H1 (cell line): ENCODE data around the gene MPZL3. TPM values are rescaled to one million over a fixed set of nuclear protein-coding genes. Genes with fewer than 3 reads are reported as not detected.

ENCODE experiments used
- CTCF ChIA-PET: fragments of 300-600 bp; sonication (Branson Sonifier 250); formaldehyde crosslinking; loops from one replicate; lab custom pipeline; 2021; ENCODE audit not compliant: partially characterized antibody; lab: Charles Lee
- POLR2A ChIA-PET: fragments of 300-600 bp; sonication (Branson Sonifier 250); formaldehyde crosslinking; loops from one replicate; lab custom pipeline; 2021; ENCODE audit warnings: inconsistent platforms; ENCODE audit not compliant: partially characterized antibody; lab: Charles Lee
- DNase-seq, 2 experiments: peaks; one replicate each; pipeline versions ENCODE4 v3.0.0 to v3.0.0-alpha.2; 2010 to 2022; ENCODE audit warnings: low spot score in 2 of 2, low read depth in 1 of 2, mixed read lengths in 1 of 2
- FAIRE-seq: peaks from 2 replicates; lab custom pipeline; 2011; peaks lifted over from hg19 to GRCh38; lab: Jason Lieb, UNC
- H2AFZ ChIP-seq: 2 replicates; pipeline ENCODE4 v1.8.1; 2012; ENCODE audit warnings: low read length, inconsistent platforms
- H2AK5ac ChIP-seq: 2 replicates; pipeline ENCODE4 v1.6.1; 2013; ENCODE audit warnings: low read depth, low read length
- H2BK120ac ChIP-seq: replicated peaks from 2 replicates; pipeline ENCODE3; 2013; ENCODE audit warnings: low read depth, low read length, inconsistent platforms
- H2BK12ac ChIP-seq: 2 replicates; pipeline ENCODE4 v1.6.1; 2013; ENCODE audit warnings: low read depth, low read length
- H2BK15ac ChIP-seq: 2 replicates; pipeline ENCODE4 v1.6.1; 2013; ENCODE audit warnings: low read length
- H2BK20ac ChIP-seq: 2 replicates; pipeline ENCODE4 v1.6.1; 2013; ENCODE audit warnings: low read length
- H2BK5ac ChIP-seq: 2 replicates; pipeline ENCODE4 v1.6.1; 2013; ENCODE audit warnings: low read depth, low read length
- H3K14ac ChIP-seq: 2 replicates; pipeline ENCODE4 v1.6.1; 2013; ENCODE audit warnings: inconsistent platforms; ENCODE audit not compliant: insufficient read length
- H3K18ac ChIP-seq: 2 replicates; pipeline ENCODE4 v1.6.1; 2013; ENCODE audit warnings: low read length; ENCODE audit errors: extremely low read depth
- H3K23ac ChIP-seq: 2 replicates; pipeline ENCODE4 v1.6.1; 2013; ENCODE audit warnings: inconsistent platforms; ENCODE audit not compliant: insufficient read length
- H3K23me2 ChIP-seq: 2 replicates; pipeline ENCODE4 v1.6.1; 2013; ENCODE audit warnings: low read depth, low read length
- H3K27ac ChIP-seq: 2 replicates; pipeline ENCODE4 v1.6.1; 2011; ENCODE audit warnings: low read depth, low read length, inconsistent platforms
- H3K27me3 ChIP-seq, 4 experiments: replicated peaks in 1 of 4; 1 replicate in 1 of 4; 2 replicates in 3 of 4; pipeline versions ENCODE4 v1.6.1 to v1.8.1; 2011 to 2013; ENCODE audit warnings: low read length in 3 of 4, mild to moderate bottlenecking in 3 of 4, inconsistent platforms in 2 of 4, mixed read lengths in 2 of 4, moderate library complexity in 1 of 4; ENCODE audit not compliant: control insufficient read depth in 3 of 4, insufficient read depth in 3 of 4; ENCODE audit errors: extremely low read depth in 1 of 4
- H3K36me3 ChIP-seq, 4 experiments: 2 replicates each; pipeline versions ENCODE4 v1.6.1 to v1.8.1; 2011 to 2013; ENCODE audit warnings: mild to moderate bottlenecking in 4 of 4, low read length in 3 of 4, moderate library complexity in 2 of 4, control low read depth in 1 of 4, inconsistent platforms in 1 of 4; ENCODE audit not compliant: insufficient read depth in 4 of 4, control insufficient read depth in 2 of 4
- H3K4ac ChIP-seq: replicated peaks from 2 replicates; pipeline ENCODE3; 2013; ENCODE audit warnings: low read length, low read depth, mixed read lengths, inconsistent platforms; ENCODE audit not compliant: insufficient read length
- H3K4me1 ChIP-seq, 4 experiments: replicated peaks in 1 of 4; 1 replicate in 1 of 4; 2 replicates in 3 of 4; pipeline versions ENCODE4 v1.6.1 to v1.8.1; 2011 to 2013; ENCODE audit warnings: low read length in 3 of 4, inconsistent platforms in 2 of 4, mixed read lengths in 1 of 4; ENCODE audit not compliant: insufficient read depth in 4 of 4, control insufficient read depth in 3 of 4
- H3K4me2 ChIP-seq, 2 experiments: 2 replicates each; pipeline versions ENCODE4 v1.6.1 to v1.8.1; 2011 to 2013; ENCODE audit warnings: low read depth in 2 of 2, low read length in 2 of 2, control low read depth in 1 of 2, inconsistent platforms in 1 of 2, mild to moderate bottlenecking in 1 of 2; ENCODE audit not compliant: insufficient read depth in 1 of 2
- H3K4me3 ChIP-seq, 4 experiments: fragments of 200-600, 300-600 bp in 1 of 4; sonication (generic), shearing (Covaris generic), sonication (Bioruptor Twin) in 1 of 4; 2 replicates each; pipeline versions ENCODE4 v1.5.1 to v1.8.1; 2011 to 2016; ENCODE audit warnings: low read length in 4 of 4, low read depth in 3 of 4, control low read depth in 2 of 4, inconsistent platforms in 2 of 4, mild to moderate bottlenecking in 2 of 4, mixed read lengths in 1 of 4, moderate library complexity in 1 of 4; ENCODE audit not compliant: insufficient read depth in 2 of 4; ENCODE audit errors: extremely low read depth in 1 of 4
- H3K56ac ChIP-seq: replicated peaks from 2 replicates; pipeline ENCODE3; 2013; ENCODE audit warnings: low read depth, mild to moderate bottlenecking, mixed read lengths, low read length, inconsistent platforms; ENCODE audit not compliant: insufficient read length
- H3K79me1 ChIP-seq: 2 replicates; pipeline ENCODE4 v1.6.1; 2013; ENCODE audit warnings: low read depth, low read length, control low read depth
- H3K79me2 ChIP-seq, 2 experiments: 2 replicates each; pipeline versions ENCODE4 v1.6.1 to v1.8.1; 2012 to 2013; ENCODE audit warnings: low read length in 2 of 2, mild to moderate bottlenecking in 2 of 2, inconsistent platforms in 1 of 2; ENCODE audit not compliant: insufficient read depth in 2 of 2, control insufficient read depth in 1 of 2
- H3K9ac ChIP-seq, 4 experiments: replicated peaks in 1 of 4; 1 replicate in 1 of 4; 2 replicates in 3 of 4; pipeline versions ENCODE4 v1.6.1 to v1.8.1; 2011 to 2013; ENCODE audit warnings: low read depth in 3 of 4, low read length in 3 of 4, control low read depth in 2 of 4, mild to moderate bottlenecking in 2 of 4, moderate library complexity in 2 of 4, inconsistent platforms in 1 of 4; ENCODE audit errors: extremely low read depth in 1 of 4
- H3K9me3 ChIP-seq, 2 experiments: 2 replicates each; pipeline versions ENCODE4 v1.6.1 to v1.8.1; 2012 to 2013; ENCODE audit warnings: mild to moderate bottlenecking in 2 of 2, moderate library complexity in 2 of 2, control low read depth in 1 of 2, inconsistent platforms in 1 of 2, low read depth in 1 of 2, low read length in 1 of 2, mixed read lengths in 1 of 2; ENCODE audit not compliant: insufficient read depth in 2 of 2
- H4K20me1 ChIP-seq, 2 experiments: replicated peaks in 1 of 2; 2 replicates each; pipeline versions ENCODE3 to v1.8.1; 2011 to 2013; ENCODE audit warnings: inconsistent platforms in 2 of 2, low read length in 2 of 2, mild to moderate bottlenecking in 1 of 2; ENCODE audit not compliant: insufficient read depth in 2 of 2, control insufficient read depth in 1 of 2
- H4K5ac ChIP-seq: 2 replicates; pipeline ENCODE4 v1.6.1; 2013; ENCODE audit warnings: low read length, low read depth, mixed read lengths, inconsistent platforms; ENCODE audit not compliant: insufficient read length
- H4K8ac ChIP-seq: 2 replicates; pipeline ENCODE4 v1.8.0; 2013; ENCODE audit warnings: mild to moderate bottlenecking, moderate library complexity, low read length, inconsistent platforms; ENCODE audit not compliant: insufficient read depth; ENCODE audit errors: extremely low read depth
- H4K91ac ChIP-seq: replicated peaks from 2 replicates; pipeline ENCODE3; 2013; ENCODE audit warnings: low read length, mixed read lengths, inconsistent platforms; ENCODE audit not compliant: insufficient read length
- BACH1 ChIP-seq: IDR thresholded peaks from 2 replicates; pipeline ENCODE4 v1.6.1; 2012; ENCODE audit warnings: low read length, improper control_type of control experiment
- BRCA1 ChIP-seq: IDR thresholded peaks from 2 replicates; pipeline ENCODE4 v1.6.1; 2012; ENCODE audit warnings: low read depth, low read length, improper control_type of control experiment
- GTF2F1 ChIP-seq: IDR thresholded peaks from 2 replicates; pipeline ENCODE4 v1.6.1; 2012; ENCODE audit warnings: low read depth, low read length, improper control_type of control experiment, borderline replicate concordance
- KDM1A ChIP-seq: fragments of 200-600, 300-600 bp; sonication (generic); IDR thresholded peaks from 2 replicates; pipeline ENCODE4 v1.7.1; 2016; ENCODE audit warnings: mild to moderate bottlenecking, low read length, borderline replicate concordance
- KDM5A ChIP-seq: fragments of 200-600 bp; IDR thresholded peaks from 2 replicates; pipeline ENCODE4 v1.7.1; 2012; ENCODE audit warnings: mild to moderate bottlenecking, low read length, inconsistent platforms, mixed read lengths
- NRF1 ChIP-seq: IDR thresholded peaks from 2 replicates; pipeline ENCODE4 v1.6.1; 2011; ENCODE audit warnings: mild to moderate bottlenecking, low read depth, low read length, improper control_type of control experiment
- RAD21 ChIP-seq, 2 experiments: IDR thresholded peaks in 1 of 2; conservative IDR thresholded peaks in 1 of 2; 2 replicates each; pipeline ENCODE4 v1.6.1; 2011; ENCODE audit warnings: low read depth in 2 of 2, low read length in 2 of 2, improper control_type of control experiment in 1 of 2, inconsistent platforms in 1 of 2, mild to moderate bottlenecking in 1 of 2, moderate library complexity in 1 of 2
- RBBP5 ChIP-seq: IDR thresholded peaks from 2 replicates; pipeline ENCODE4 v1.7.1; 2012; ENCODE audit warnings: low read depth, mild to moderate bottlenecking, inconsistent platforms, low read length, moderate library complexity, borderline replicate concordance
- RNF2 ChIP-seq: fragments of 200-900, 300-1000 bp; sonication (generic); IDR thresholded peaks from 2 replicates; pipeline ENCODE4 v1.7.1; 2016; ENCODE audit warnings: borderline replicate concordance, low read depth, mild to moderate bottlenecking, antibody characterized with exemption, low read length; ENCODE audit not compliant: poor library complexity, severe bottlenecking; ENCODE audit errors: missing control alignments
- SIN3A ChIP-seq, 2 experiments: IDR thresholded peaks in 1 of 2; conservative IDR thresholded peaks in 1 of 2; 2 replicates each; pipeline ENCODE4 v1.6.1; 2011 to 2012; ENCODE audit warnings: low read length in 2 of 2, improper control_type of control experiment in 1 of 2, low read depth in 1 of 2, mild to moderate bottlenecking in 1 of 2
- SP1 ChIP-seq: IDR thresholded peaks from 2 replicates; pipeline ENCODE4 v1.6.1; 2011; ENCODE audit warnings: low read depth, low read length
- SP2 ChIP-seq: IDR thresholded peaks from 2 replicates; pipeline ENCODE4 v1.6.1; 2012; ENCODE audit warnings: mild to moderate bottlenecking, low read length, inconsistent platforms
- SUZ12 ChIP-seq: fragments of 200-600 bp; sonication (generic); IDR thresholded peaks from 2 replicates; pipeline ENCODE4 v1.6.1; 2012; ENCODE audit warnings: mild to moderate bottlenecking, inconsistent platforms, low read length, moderate library complexity, mixed read lengths
- WGBS, 2 experiments: shearing (Covaris generic) in 1 of 2; methylation state at CpG; one replicate each; pipeline versions ENCODE4 v1.1.6 to v1.1.7; 2013 to 2015; ENCODE audit warnings: low lambda C conversion rate in 2 of 2, mixed read lengths in 2 of 2, inconsistent platforms in 1 of 2, low coverage in 1 of 2, missing lambda C conversion rate in 1 of 2; ENCODE audit not compliant: insufficient replicate concordance in 2 of 2, insufficient coverage in 1 of 2, insufficient read length in 1 of 2; ENCODE audit errors: extremely low coverage in 1 of 2, missing lambda C conversion rate in 1 of 2; 5-methylcytosine and 5-hydroxymethylcytosine counted together
- polyA plus RNA-seq, 7 experiments: library from polyadenylated mRNA; depleted of rRNA in 3 of 7; stranded (reverse) in 5 of 7; unstranded in 2 of 7; fragments of >200 nt in 5 of 7; fragments of 200-250 nt in 2 of 7; gene quantifications; 1 replicate in 5 of 7; 2 replicates in 1 of 7; 4 replicates in 1 of 7; pipeline versions ENCODE4 v1.2.1 to v1.2.3, GENCODE V29; 2011 to 2013; ENCODE audit warnings: missing spikeins in 2 of 7, mixed read lengths in 2 of 7
- total RNA-seq: library from RNA; stranded (reverse); fragmentation: NEBNext Ultra II Directional; extraction: Animal tissue kit (Norgen Biotek cat#: 25700); gene quantifications from 2 replicates; pipeline ENCODE4 v1.2.1, GENCODE V29; 2021

MPZL3 gene
- total and polyA plus RNA-seq, 2 of the 8 experiments (the other 6 are each of a cell fraction or from before 2014, with no cell fraction given) = 1.1 to 3.9 TPM

- H3K79me2 ChIP-seq = no peaks in the 10 kb centered on the region
- H3K23ac ChIP-seq = no peak overlapping the region
- no peaks in the 10 kb centered on the region for H3K36me3 ChIP-seq
- no peak overlapping the region for H3K4me2 ChIP-seq
- no peak overlapping the region for H3K4me3 ChIP-seq
- H4K20me1 ChIP-seq = no peaks in the 10 kb centered on the region
- no peak overlapping the region for H2BK12ac ChIP-seq
- no peak overlapping the region for H2AK5ac ChIP-seq
- no peaks in the 10 kb centered on the region for H3K9me3 ChIP-seq
- FAIRE-seq = no peak
- no peak overlapping the region for H3K56ac ChIP-seq
- H4K8ac ChIP-seq = no peak overlapping the region
- 81% methylated on average over 2 of the region's 2 CpGs; no CpG with 5 or more reads in 1 of the 2 experiments for WGBS, 2 experiments
- H3K79me1 ChIP-seq = no peaks in the 10 kb centered on the region
- peak overlapping the region; percentile 29 for H4K91ac ChIP-seq
- H4K5ac ChIP-seq = no peak overlapping the region
- no peaks in the 10 kb centered on the region for H3K23me2 ChIP-seq
- peak overlapping the region; percentile 8; the same call in 1 of the 2 replicates for H2BK5ac ChIP-seq
- DNase-seq = no peak
- H3K4ac ChIP-seq = peak overlapping the region; percentile 28
- CTCF ChIA-PET = interaction anchor here (0.8 to 2.6 kb wide), 10 partner anchors 8 to 275 kb away, joined by 3 to 8 read pairs (median 3); partner anchors contain the start of gene JAML
- H2AFZ ChIP-seq = 0 out of 2 replicates have a peak overlapping the region, but pooled peaks have one; percentile 31
- H3K14ac ChIP-seq = no peak overlapping the region
- H3K18ac ChIP-seq = peak overlapping the region; percentile 19; the same call in 1 of the 2 replicates
- POLR2A ChIA-PET = interaction anchor here (1.6 kb wide), 1 partner anchor 9 kb away, joined by 3 read pairs; no protein-coding TSS in a partner anchor
- H3K9ac ChIP-seq = no peak overlapping the region
- peaks cover 6 to 21% (median 20%) of the 10 kb centered on the region in 4 experiments; a peak in 6 of 7 replicates for H3K4me1 ChIP-seq
- no peak overlapping the region for H2BK120ac ChIP-seq
- 0 out of 2 replicates have a peak overlapping the region, but pooled peaks have one; percentile 77 for H2BK20ac ChIP-seq
- peak overlapping the region; percentile 23; the same call in 1 of the 2 replicates for H2BK15ac ChIP-seq
- H3K27me3 ChIP-seq = no peaks in the 10 kb centered on the region
- no peak overlapping the region for H3K27ac ChIP-seq
- TF ChIP-seq NRF1 (no peak), GTF2F1 (no peak), RNF2 (no peak), SUZ12 (no peak), KDM1A (no peak), BACH1 (no peak), BRCA1 (no peak), KDM5A (no peak), RBBP5 (no peak), RAD21 (IDR thresholded peaks at IDR 0.05 in 1 of 2, conservative IDR thresholded peaks at IDR 0.05 in 1 of 2; ENCODE audit: low read depth in 2 of 2, low read length in 2 of 2) (no peak), SP1 (no peak), SIN3A (conservative IDR thresholded peaks at IDR 0.05 in 1 of 2, IDR thresholded peaks at IDR 0.05 in 1 of 2; ENCODE audit: low read depth in 1 of 2, low read length in 2 of 2) (no peak), SP2 (no peak)
These were observed 38.4 kb downstream of the MPZL3 start for GRCh38 chr11:118213781-118214180.
